Aorta (tissue), 5 donors: ENCODE results near the gene KIF23. TPM values are rescaled to one million over a fixed set of nuclear protein-coding genes. Genes with fewer than 3 reads are reported as not detected.

Source experiments
- ATAC-seq: fragments of 200-7000 bp; cut with Tn5 transposase; one replicate; pipeline ENCODE4 v1.9.1; 2022; ENCODE audit warnings: moderate library complexity; ENCODE audit not compliant: low FRiP score
- DNase-seq, 2 donors: peaks; one replicate each; pipeline ENCODE4 v3.0.0-alpha.2; 2020
- H3K27ac ChIP-seq, 2 donors: one replicate each; pipeline ENCODE4 v1.5.1; 2013; ENCODE audit warnings: low read length in 2 of 2, mild to moderate bottlenecking in 2 of 2, moderate library complexity in 2 of 2, control low read depth in 1 of 2, inconsistent platforms in 1 of 2, low read depth in 1 of 2
- H3K27me3 ChIP-seq, 2 donors: one replicate each; pipeline ENCODE4 v1.6.1; 2013; ENCODE audit warnings: control low read depth in 1 of 2, low read length in 1 of 2, mild to moderate bottlenecking in 1 of 2, moderate library complexity in 1 of 2; ENCODE audit not compliant: insufficient read depth in 2 of 2, control insufficient read depth in 1 of 2
- H3K36me3 ChIP-seq, 2 donors: one replicate each; pipeline ENCODE4 v1.6.1; 2013; ENCODE audit warnings: control low read depth in 1 of 2, low read length in 1 of 2, mild to moderate bottlenecking in 1 of 2; ENCODE audit not compliant: insufficient read depth in 2 of 2, control insufficient read depth in 1 of 2
- H3K4me1 ChIP-seq, 2 donors: one replicate each; pipeline ENCODE4 v1.6.1; 2013; ENCODE audit warnings: low read length in 2 of 2, control low read depth in 1 of 2, mild to moderate bottlenecking in 1 of 2, moderate library complexity in 1 of 2; ENCODE audit not compliant: insufficient read depth in 2 of 2, control insufficient read depth in 1 of 2
- H3K4me3 ChIP-seq, 2 donors: one replicate each; pipeline ENCODE4 v1.5.1; 2013; ENCODE audit warnings: low read length in 2 of 2, control low read depth in 1 of 2, mild to moderate bottlenecking in 1 of 2
- H3K9me3 ChIP-seq: one replicate; pipeline ENCODE4 v1.6.1; 2013; ENCODE audit warnings: mild to moderate bottlenecking, low read length; ENCODE audit not compliant: control insufficient read depth
- WGBS, 2 donors: extraction: QIAGEN DNeasy Blood & Tissue Kit; methylation state at CpG; one replicate each; pipeline ENCODE4 v1.1.7; 2013; 5-methylcytosine and 5-hydroxymethylcytosine counted together
- intact Hi-C, 2 donors: fragments of 100-400 bp; cut with DNase I; formaldehyde crosslinking; loops; one replicate each; pipeline versions ENCODE4 v1.14.2 to v1.15.0; 2022
- polyA plus RNA-seq, 2 donors: library from polyadenylated mRNA; stranded (reverse); fragments of 200-250 nt; gene quantifications; one replicate each; pipeline ENCODE4 v1.2.3, GENCODE V29; 2013
- total RNA-seq, 2 donors: library from RNA; stranded (reverse); fragmentation: NEBNext Ultra II Directional; extraction: Animal tissue kit (Norgen Biotek cat#: 25700); gene quantifications; one replicate each; pipeline ENCODE4 v1.2.1, GENCODE V29; 2021
- donor health status: healthy with polysubstance abuse.
- donor health status: Bipolar disorder and iron deficiency.
- donor health status: DM: no; HTN: no; CAD: no.
- donor health status: DM: no; HTN: no; CAD: no.
- donor health status: DM: yes; HTN: yes; CAD: no.

Gene KIF23
- total and polyA plus RNA-seq, 4 donors: 2.8 to 5.8 (median 4.1) TPM

DNA sequence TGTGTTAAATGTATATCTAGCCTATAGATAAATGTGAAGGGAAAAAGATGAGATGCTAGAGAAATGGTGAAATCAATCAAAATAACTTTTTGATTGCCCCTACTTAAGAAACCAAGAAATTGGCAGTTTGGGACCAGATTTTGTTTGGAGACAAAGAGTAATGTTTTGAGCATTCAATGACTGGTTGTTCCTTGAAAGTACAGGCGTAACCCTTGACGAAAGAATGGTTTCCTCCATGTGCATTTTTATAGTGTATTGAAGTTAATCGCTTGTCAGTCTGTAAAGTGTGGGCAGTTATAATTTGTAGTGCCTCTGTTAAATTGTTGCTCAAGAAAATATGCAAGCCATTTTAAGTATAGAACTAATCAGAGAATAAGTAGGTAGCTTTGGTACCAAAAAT lies 1.2 kb downstream of the KIF23 start:
- H3K4me1 ChIP-seq: peaks cover 2 to 8% of the 10 kb centered on the region in 2 donors
- H3K27me3 ChIP-seq: no peaks in the 10 kb centered on the region
- H3K27ac ChIP-seq: peak overlapping the region in 1 of 2 donors; percentile 85
- WGBS, 2 donors: 6 to 20% methylated on average over 3 of the region's 3 CpGs
- intact Hi-C loops: loop anchor here (2.0 kb wide), 1 partner anchor 37 kb away; the partner anchor contains the start of gene RPLP1 (in 2 of the 2)
- DNase-seq (no peak), ATAC-seq (no peak)
- no peaks in the 10 kb centered on the region for H3K36me3 ChIP-seq
- H3K9me3 ChIP-seq: no peaks in the 10 kb centered on the region
- no peak overlapping the region for H3K4me3 ChIP-seq

DNA sequence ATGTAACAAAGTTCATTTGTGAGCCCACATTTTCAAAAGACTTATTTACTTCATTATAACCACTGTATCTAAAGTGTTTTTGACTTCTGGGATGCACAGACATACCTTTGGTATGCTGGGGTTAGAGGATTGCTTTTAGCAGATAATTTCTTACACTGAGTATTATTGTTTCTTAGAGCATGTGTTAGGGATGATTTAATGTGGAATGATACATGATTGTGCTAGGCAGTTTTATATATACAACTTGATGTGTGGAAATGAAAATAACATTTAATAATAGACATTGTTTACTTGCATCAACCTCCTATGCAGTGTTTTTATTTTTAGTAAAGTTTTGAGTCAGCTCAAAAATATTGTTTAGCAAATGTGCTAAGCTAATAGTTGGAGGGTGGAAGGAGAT lies 3.4 kb downstream of the KIF23 start:
- Histone ChIP-seq H3K27ac (no peak overlapping the region), H3K36me3 (no peaks in the 10 kb centered on the region), H3K27me3 (no peaks in the 10 kb centered on the region), H3K9me3 (no peaks in the 10 kb centered on the region), H3K4me1 (peaks cover 2 to 5% of the 10 kb centered on the region in 2 donors), H3K4me3 (no peak overlapping the region)
- DNase-seq: no peak
- ATAC-seq: no peak
- intact Hi-C loops: no loop called here

DNA sequence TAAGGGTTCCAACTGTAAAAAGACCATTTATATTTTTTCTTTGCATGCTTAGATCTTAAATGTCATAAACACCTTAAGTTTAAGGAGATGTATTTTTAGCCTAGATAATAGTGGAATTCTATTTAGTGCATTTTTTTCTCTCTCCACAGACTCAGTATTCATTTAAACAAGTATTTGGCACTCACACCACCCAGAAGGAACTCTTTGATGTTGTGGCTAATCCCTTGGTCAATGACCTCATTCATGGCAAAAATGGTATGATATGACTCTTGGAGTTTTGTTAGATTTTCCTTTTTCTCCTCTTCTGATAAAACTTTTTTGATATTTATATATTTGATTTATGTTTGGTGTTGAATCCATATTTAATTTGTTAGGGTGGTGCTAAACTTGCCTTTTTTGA lies 7.3 kb downstream of the KIF23 start:
- intact Hi-C loops: no loop called here

DNA sequence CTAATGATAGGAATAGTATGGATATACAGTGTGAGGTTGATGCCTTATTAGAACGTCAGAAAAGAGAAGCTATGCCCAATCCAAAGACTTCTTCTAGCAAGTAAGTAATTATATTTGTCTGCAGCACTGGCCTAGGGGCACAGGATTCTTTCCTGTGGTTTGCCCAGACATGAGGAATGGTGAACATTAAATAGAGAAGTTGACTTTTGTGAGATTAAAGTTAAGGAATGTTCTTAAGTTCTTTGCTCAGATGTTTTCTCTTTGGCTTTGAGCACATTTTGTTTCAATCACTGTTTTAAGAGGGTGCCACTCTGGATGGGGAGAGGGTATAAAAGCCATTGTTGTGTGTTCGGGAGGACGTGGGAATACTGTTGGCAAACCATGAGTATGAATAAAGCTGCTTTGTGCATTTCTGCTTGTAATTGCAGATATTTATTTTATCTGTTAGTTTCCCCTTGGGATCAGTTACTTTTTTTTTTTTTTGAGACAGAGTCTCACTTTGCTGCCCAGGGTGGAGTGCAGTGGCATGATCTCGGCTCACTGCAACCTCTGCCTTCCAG lies 8.3 kb downstream of the KIF23 start:
- Histone ChIP-seq H3K4me3 (no peak overlapping the region), H3K36me3 (peaks cover 0 to 1% of the 10 kb centered on the region in 2 donors), H3K4me1 (no peaks in the 10 kb centered on the region), H3K9me3 (no peaks in the 10 kb centered on the region), H3K27me3 (no peaks in the 10 kb centered on the region), H3K27ac (no peak overlapping the region)
- ATAC-seq (no peak), DNase-seq (no peak)
- intact Hi-C loops: no loop called here
- WGBS, 2 donors: 52 to 58% methylated on average over 4 of the region's 4 CpGs

More for the DNA sequence above, 7.3 kb downstream of the KIF23 start:
- ATAC-seq: no peak
- Histone ChIP-seq H3K9me3 (no peaks in the 10 kb centered on the region), H3K4me3 (no peak overlapping the region), H3K36me3 (peaks cover 0 to 1% of the 10 kb centered on the region in 2 donors), H3K27ac (no peak overlapping the region), H3K4me1 (peaks cover 0 to under 1% of the 10 kb centered on the region in 2 donors), H3K27me3 (no peaks in the 10 kb centered on the region)
- no peak for DNase-seq

DNA sequence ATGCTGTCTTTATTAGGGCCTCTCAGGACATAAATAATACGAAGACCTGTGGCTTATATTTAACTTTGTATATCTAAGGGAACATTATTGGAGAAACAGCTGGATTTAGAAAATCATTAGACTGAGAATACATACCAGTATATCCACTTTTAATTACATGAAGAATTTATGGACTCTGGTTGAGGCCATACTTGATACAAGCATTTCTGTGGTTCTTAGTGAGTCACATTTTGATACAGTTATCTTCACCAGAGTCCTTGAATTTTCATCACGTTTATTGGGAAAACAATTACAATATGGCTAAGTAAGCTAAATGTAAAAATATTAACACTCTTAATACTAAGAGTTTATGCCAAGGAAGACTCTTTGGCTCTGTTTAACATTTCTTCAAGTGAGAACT lies 9.9 kb downstream of the KIF23 start:
- no peak for DNase-seq
- WGBS, 2 donors: 90 to 92% methylated on average over 2 of the region's 2 CpGs
- Histone ChIP-seq H3K27me3 (no peaks in the 10 kb centered on the region), H3K36me3 (peaks cover 0 to 1% of the 10 kb centered on the region in 2 donors), H3K27ac (no peak overlapping the region), H3K4me3 (no peak overlapping the region), H3K9me3 (no peaks in the 10 kb centered on the region), H3K4me1 (no peaks in the 10 kb centered on the region)
- intact Hi-C loops: no loop called here
- no peak for ATAC-seq

DNA sequence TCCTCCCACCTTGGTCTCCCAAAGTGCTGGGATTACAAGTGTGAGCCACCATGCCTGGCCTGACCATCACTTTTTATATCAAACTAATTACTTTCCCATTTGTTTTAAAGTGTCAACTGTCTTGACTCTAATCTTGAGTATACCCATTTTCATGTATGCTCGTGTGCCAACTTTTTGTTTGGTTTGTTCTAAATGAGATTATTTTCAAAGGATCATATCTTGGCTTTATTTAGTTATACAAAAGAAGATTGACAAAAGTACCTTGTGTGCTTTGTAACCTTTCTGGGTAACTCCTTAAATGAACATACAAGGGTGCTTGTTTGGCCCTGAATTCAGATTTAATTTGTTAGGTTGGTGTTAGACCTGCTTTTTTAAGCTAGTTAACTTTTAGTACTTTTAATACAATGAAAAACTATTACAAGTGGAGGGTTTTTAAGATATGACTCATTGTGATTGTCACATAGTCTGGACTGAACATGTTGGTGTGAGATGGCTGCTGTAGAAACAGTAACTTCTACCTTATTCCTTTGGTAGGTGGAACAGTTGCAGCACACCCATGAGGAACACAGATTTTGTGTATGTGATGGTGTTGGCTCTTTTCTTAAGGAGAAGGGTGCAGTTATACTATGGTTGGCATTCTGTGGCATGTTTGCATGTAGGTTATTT lies 10.7 kb downstream of the KIF23 start:
- Histone ChIP-seq H3K9me3 (no peaks in the 10 kb centered on the region), H3K36me3 (peaks cover 0 to 1% of the 10 kb centered on the region in 2 donors), H3K4me1 (no peaks in the 10 kb centered on the region), H3K27me3 (no peaks in the 10 kb centered on the region), H3K27ac (no peak overlapping the region), H3K4me3 (no peak overlapping the region)
- DNase-seq (no peak), ATAC-seq (no peak)
- intact Hi-C loops: no loop called here
- WGBS, 2 donors: 90 to 97% methylated on average over 1 of the region's 1 CpG

DNA sequence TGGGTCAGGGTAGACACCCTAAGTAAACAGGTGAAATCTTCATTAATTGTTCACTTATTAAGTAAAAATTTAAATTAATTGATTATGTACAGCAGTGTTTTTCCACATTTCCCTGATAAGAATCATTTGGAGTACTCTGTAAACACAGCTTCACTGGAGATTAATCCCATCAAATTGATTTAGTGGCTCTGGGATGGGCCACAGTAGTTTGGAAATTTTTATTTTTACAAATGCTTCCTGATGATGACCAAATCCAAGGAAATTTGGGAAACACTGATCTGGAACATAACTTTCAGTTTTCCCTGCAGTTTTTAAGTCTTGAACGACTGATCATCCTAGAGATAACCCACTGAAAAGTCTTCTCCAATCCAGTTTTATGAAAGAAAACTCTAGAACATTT lies 19.7 kb downstream of the KIF23 start:
- Histone ChIP-seq H3K27ac (no peak overlapping the region), H3K4me3 (no peak overlapping the region), H3K9me3 (no peaks in the 10 kb centered on the region), H3K36me3 (no peaks in the 10 kb centered on the region), H3K27me3 (no peaks in the 10 kb centered on the region), H3K4me1 (no peaks in the 10 kb centered on the region)
- ATAC-seq: no peak
- intact Hi-C loops: no loop called here
- no peak for DNase-seq
- 93 to 100% methylated on average over 1 of the region's 1 CpG for WGBS, 2 donors

DNA sequence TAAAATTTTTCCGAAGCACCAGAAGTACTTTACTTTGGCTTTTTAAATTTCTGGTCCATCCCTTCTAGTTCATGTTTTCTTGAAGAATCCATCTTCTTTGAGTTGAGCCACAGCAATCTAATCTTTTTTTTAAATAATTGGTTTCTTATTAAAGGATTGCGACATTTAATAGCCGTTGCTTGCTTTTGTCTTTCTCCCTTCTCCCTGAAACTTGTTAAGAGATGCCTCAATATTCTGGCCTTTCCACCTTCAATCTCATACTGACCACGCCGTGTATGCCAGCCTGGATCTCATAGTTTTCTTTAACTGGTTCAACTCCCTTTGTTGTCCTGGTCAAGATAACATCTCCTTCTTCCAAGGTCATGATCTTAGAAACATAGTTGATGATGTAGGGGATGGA lies 20.1 kb downstream of the KIF23 start:
- DNase-seq (no peak), ATAC-seq (no peak)
- WGBS, 2 donors: 96 to 98% methylated on average over 5 of the region's 5 CpGs
- no peaks in the 10 kb centered on the region for H3K36me3 ChIP-seq
- no peak overlapping the region for H3K27ac ChIP-seq
- intact Hi-C loops: no loop called here
- no peaks in the 10 kb centered on the region for H3K4me1 ChIP-seq
- no peaks in the 10 kb centered on the region for H3K9me3 ChIP-seq
- H3K27me3 ChIP-seq: no peaks in the 10 kb centered on the region
- no peak overlapping the region for H3K4me3 ChIP-seq

DNA sequence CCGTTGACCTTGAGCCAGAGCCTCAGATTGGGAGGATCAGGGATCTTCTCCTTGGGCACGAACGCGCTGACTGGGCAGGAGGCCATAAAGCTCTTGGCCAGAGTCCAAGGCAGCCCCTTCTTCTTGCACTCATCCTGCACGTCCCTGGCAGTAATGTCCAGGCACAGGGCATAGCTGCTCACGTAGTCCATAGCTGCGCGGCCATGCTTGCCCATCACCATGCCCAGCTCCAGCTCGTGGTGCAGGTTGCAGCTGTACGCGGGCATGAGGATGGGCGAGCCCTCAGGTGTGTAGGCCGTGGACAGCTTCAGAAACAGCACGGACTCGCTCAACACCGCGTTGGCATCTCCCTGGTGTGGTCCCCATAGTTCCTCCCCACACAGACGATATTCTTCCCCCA lies 20.5 kb downstream of the KIF23 start:
- H3K9me3 ChIP-seq: no peaks in the 10 kb centered on the region
- no peak overlapping the region for H3K4me3 ChIP-seq
- WGBS, 2 donors: 97% methylated on average over 18 of the region's 18 CpGs
- H3K4me1 ChIP-seq: no peaks in the 10 kb centered on the region
- ATAC-seq (no peak), DNase-seq (no peak)
- no peaks in the 10 kb centered on the region for H3K36me3 ChIP-seq
- no peak overlapping the region for H3K27ac ChIP-seq
- H3K27me3 ChIP-seq: no peaks in the 10 kb centered on the region
- intact Hi-C loops: no loop called here
